Astrocyte of the hippocampus (primary cell): ENCODE data around the gene TSNAX.
A peak's percentile ranks its signal among the peaks of the same experiment; 100 is the strongest.
"Not testable (repeated sequence)": the region's sequence is repeated elsewhere in the genome, so short reads cannot be mapped to it uniquely, and the experiment has no call there.

Experiments used
- DNase-seq: peaks from one replicate; pipeline ENCODE4 v3.0.0; 2011; ENCODE audit warnings: low read depth, low spot score

Gene TSNAX

GRCh38 chr1:231561647-231562383 is 33.3 kb downstream of the TSNAX start:
- no peak for DNase-seq

GRCh38 chr1:231563247-231563646 is 34.8 kb downstream of the TSNAX start:
- no peak for DNase-seq

DNA sequence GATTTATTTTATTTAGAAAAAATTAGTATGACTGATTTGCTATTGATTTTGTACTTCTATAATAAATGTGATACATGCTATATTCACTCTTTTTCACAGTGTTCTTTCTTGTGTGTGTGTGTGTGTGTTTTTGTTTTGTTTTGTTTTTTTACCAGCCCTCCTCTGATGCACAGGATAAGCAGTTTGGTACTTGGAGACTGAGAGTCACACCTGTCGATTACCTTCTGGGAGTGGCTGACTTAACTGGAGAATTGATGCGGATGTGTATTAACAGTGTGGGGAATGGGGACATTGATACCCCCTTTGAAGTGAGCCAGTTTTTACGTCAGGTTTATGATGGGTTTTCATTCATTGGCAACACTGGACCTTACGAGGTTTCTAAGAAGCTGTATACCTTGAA is 35.9 kb downstream of the TSNAX start:
- DNase-seq = no peak

- DNase-seq = no peak
These were observed 38.0 kb downstream of the TSNAX start for GRCh38 chr1:231566496-231566895.

DNA sequence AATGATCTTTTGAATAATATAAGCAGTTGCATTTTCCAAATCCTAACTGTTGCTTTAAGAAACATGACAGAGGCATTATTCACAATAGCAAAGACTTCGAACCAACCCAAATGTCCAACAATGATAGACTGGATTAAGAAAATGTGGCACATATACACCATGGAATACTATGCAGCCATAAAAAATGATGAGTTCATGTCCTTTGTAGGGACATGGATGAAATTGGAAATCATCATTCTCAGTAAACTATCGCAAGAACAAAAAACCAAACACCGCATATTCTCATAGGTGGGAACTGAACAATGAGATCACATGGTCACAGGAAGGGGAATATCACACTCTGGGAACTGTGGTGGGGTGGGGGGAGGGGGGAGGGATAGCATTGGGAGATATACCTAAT is 41.8 kb downstream of the TSNAX start:
- not testable (repeated sequence) for DNase-seq

- DNase-seq = no peak
These were observed 43.4 kb downstream of the TSNAX start for GRCh38 chr1:231571904-231572303.

DNA sequence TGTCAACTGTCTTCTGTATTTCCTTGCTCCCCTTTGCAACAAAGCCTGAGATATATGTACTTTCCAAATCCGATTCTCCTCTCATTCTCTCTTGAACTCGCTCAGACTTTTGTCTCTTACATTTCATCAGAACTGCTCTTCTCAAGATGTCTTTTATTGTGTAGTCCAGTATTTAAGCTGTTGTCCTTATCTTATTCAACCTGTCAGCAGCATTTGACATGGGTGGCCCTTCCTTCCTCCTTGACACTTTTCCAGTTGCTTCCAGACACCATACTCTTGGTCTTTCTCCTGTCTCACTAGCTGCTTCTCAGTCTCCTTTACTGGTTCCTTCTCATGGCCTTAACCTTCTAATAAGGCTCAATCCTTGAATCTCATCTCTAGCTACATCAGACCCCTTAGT is 47.0 kb downstream of the TSNAX start:
- DNase-seq = no peak

GRCh38 chr1:231576804-231577718 is 48.6 kb downstream of the TSNAX start:
- DNase-seq = no peak

GRCh38 chr1:231580874-231581273 is 52.4 kb downstream of the TSNAX start:
- no peak for DNase-seq

DNA sequence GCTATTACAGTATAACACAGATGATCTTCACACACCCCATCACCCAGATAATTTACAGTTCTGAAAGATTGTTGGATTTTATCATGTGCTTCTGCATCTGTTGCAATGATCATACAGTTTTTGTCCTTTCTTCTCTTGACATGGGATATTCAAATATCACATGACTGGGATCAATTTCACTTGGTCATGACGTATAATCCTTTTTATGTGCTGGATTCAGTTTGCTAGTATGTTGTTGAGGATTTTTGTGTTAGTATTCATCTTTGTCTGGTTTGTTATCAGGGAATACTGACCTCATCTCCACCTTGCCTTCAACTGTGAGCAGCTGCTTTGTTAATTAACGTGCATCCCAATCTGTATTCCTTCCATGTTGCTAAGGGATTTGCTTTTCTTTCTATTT is 53.4 kb downstream of the TSNAX start:
- DNase-seq = no peak

DNA sequence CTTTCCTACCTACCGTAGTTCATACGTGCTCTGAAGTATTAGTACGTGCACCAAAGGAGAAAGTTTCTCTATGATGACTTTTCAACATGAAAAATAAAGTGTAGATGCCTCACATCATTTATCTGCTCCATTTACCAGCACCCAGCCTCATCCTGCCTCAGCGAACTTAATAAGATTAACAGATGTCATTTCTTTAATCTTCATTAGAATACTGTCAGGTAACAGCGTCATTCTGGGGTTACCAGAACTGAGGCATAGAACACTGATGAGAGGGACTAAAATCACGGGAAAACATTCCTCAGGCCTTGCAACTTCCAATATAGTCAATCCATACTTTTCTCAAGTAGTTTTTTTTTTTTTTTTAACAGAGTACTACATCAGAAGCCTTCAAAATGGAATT is 54.9 kb downstream of the TSNAX start:
- DNase-seq = no peak

GRCh38 chr1:231584117-231584516 is 55.6 kb downstream of the TSNAX start:
- peak; percentile 48 for DNase-seq

GRCh38 chr1:231584921-231585320 is 56.5 kb downstream of the TSNAX start:
- no peak for DNase-seq

- peak; percentile 79 for DNase-seq
These were observed 62.2 kb downstream of the TSNAX start for GRCh38 chr1:231590453-231591198.

DNA sequence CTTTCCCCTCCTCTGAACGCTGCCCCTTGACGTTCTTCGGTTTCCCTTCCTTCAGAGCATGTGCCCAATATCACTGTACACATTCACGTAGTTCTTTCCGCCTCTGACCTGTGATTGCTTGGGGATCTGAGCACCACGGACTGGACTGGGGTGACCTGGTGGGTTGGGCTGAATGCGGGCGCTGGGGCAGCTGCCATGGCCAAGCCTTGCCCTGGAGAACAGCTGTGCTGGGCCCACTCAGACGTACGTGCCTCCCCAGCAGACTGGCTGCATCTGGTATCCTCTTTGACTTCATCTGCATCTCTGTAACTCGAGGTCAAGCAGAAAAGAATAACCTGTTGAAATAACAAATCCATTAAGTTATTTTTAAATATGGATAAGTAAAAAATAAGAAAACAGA is 63.0 kb downstream of the TSNAX start:
- no peak for DNase-seq

- no peak for DNase-seq
These were observed 64.3 kb downstream of the TSNAX start for GRCh38 chr1:231592809-231593208.

- not testable (repeated sequence) for DNase-seq
These were observed 64.8 kb downstream of the TSNAX start for GRCh38 chr1:231593264-231593663.

DNA sequence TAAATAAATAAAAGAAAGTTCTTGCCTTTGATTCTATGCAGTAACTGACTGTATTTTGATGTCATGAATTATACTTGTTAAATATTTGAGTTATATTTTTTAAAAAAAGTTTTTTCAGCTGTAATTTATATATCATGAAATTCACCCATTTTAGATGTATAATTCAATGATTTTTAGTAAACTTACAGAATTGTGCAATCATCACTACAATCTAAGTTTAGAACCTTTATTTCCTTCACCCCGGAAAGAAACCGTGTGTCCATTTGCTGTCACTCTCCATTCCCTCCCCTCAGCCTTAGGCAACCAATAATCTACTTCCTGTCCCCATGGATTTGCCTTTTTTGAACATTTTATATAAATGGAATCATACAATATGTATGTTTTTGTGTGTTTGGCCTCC is 65.7 kb downstream of the TSNAX start:
- DNase-seq = no peak

- no peak for DNase-seq
These were observed 66.3 kb downstream of the TSNAX start for GRCh38 chr1:231594749-231595148.

DNA sequence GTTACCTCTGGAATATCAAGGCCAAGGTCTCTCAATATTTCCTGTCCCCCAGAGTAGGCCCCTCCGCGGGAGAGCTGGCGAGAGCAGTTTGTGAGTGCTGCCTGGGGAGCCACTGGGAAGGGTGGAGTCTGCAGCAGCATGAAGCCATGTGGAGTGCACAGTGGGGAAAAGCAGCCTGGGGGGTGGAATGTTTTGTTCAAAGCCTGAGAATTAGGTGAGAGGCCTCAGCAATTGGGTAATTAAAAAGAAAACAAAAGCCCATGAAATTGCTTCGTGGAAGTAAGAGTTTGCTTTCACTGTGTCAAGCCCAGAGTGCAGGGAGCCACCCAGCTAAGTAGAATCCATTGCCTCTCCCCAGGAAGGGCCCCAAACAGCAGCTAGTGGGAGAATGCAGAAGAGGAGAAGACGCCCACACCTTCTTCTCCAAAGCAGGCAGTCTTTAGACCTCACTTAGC is 67.9 kb downstream of the TSNAX start:
- no peak for DNase-seq

- no peak for DNase-seq
These were observed 69.5 kb downstream of the TSNAX start for GRCh38 chr1:231597971-231598370.

DNA sequence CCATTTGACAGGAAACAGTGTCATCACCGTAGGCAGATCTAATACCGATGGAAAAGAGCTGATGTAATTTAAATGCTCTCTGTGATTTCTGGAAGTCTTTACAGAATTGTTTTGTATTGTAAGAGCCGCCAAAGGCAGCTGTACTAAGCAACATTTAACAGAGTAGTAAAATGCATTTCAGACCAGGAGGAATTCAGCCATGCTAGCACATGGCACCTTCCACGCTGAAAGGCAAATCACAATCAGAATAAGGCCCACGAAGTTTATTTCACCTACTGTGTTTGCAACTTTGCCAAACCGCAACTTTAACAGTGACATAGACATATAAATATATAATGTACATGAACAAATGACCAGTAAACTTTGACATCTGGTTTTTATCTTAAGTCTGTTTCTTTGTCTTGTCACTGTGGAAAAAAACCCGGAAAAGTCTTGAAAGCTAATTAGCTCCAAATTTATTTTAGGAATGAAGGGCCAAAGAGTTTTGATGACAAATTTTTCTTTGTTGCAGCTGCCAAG is 72.0 kb downstream of the TSNAX start:
- DNase-seq = no peak
